ENCODE measurements around the gene PTCRA.

Gene PTCRA

DNA sequence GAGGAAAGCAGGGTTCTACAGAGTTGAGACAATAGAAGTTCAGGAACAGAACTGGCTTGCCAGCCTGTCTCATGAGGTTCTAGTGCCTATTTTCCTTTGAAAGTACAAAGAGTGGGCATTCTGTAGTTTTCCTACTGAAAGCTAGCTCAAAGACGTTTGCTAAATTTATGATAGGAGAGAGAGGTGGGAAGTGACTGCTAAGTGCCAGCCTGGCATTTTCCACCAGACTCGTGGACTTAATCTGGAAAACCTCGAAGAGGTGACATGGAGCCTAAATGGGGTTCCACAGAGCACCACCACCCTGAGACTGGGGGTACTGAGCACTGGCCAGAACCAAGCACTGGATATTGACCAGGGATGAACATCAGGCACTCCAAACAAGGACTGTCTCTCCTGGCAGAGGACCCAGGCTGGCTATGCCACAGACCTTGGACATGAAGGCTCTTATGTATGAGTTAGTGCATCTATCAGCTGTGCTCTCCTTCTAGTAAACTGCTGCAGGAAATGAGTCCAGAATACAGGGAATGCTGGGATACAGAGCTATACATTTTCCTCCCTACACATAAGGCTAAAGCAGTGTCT is 56.0 kb downstream of the PTCRA start:
- no peak for DNase-seq (ENCODE audit: low read depth in 2 of 2)

- DNase-seq (ENCODE audit: low read depth in 2 of 2), result no peak
Observed at GRCh38 chr6:42973926-42974325, 58.1 kb downstream of the PTCRA start.

DNA sequence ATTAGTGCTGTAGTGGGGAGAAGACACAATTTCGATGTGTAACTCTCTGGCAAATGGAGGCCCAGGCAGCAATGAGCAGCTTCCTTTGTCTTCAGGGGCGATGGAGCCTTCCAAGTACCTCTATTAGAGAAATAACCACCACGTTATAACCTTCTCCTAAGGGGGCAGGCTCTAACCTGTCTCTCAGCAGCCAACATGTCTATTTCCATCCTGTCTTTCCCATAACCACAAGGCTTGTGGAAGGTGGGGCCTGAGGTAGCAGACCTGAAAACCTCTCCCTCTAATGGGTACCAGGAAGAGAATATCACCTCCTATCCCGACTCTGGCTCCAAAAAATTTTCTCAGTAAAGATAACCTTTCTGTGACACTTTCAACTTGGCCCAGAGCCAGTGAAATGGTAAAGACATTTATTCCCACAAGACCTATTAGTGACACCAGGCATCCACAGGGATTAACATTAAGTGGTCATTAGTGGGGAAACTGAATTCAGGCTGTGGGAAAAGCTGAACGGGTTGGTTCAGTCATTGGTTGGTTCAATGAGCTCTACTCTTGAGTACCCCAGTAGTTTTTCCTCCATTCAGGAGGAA is 59.2 kb downstream of the PTCRA start:
- DNase-seq (ENCODE audit: low read depth in 2 of 2), result no peak

Measured in stimulated activated CD8-positive, alpha-beta memory T cell treated with anti-CD3 and anti-CD28 coated beads, Interleukin-7, amount 100 ng/mL, for 4 hours (primary cell).